Testis (tissue), 3 donors: Measurements from ENCODE around the gene MTFMT. TPM values are rescaled to one million over a fixed set of nuclear protein-coding genes. Genes with fewer than 3 reads are reported as not detected.

ENCODE experiments used
- DNase-seq: peaks from one replicate; pipeline ENCODE4 v3.0.0-alpha.2; 2019
- H3K27ac ChIP-seq, 2 donors: fragments of 200-600 bp; sonication (generic); one replicate each; pipeline ENCODE4 v1.5.1; 2019
- H3K27me3 ChIP-seq: fragments of 200-600 bp; sonication (generic); one replicate; pipeline ENCODE4 v1.5.1; 2019
- H3K36me3 ChIP-seq: fragments of 200-600 bp; sonication (generic); one replicate; pipeline ENCODE4 v1.5.1; 2017; ENCODE audit warnings: low read depth; ENCODE audit errors: missing control alignments
- H3K4me1 ChIP-seq: fragments of 200-600 bp; sonication (generic); one replicate; pipeline ENCODE4 v1.5.1; 2019
- H3K4me3 ChIP-seq, 2 donors: fragments of 200-600 bp; sonication (generic); one replicate each; pipeline ENCODE4 v1.5.1; 2017 to 2019
- H3K9me3 ChIP-seq: fragments of 200-600 bp; sonication (generic); one replicate; pipeline ENCODE4 v1.5.1; 2017
- POLR2A ChIP-seq: fragments of 450-650 bp; IDR thresholded peaks from one replicate; pipeline ENCODE4 v1.6.1; 2017; ENCODE audit warnings: antibody characterized with exemption, mild to moderate bottlenecking, moderate library complexity
- WGBS, 2 donors: methylation state at CpG; one replicate each; pipeline ENCODE4 v1.1.5; 2018; 5-methylcytosine and 5-hydroxymethylcytosine counted together
- intact Hi-C: fragments of 100-400 bp; cut with DNase I; formaldehyde crosslinking; loops from one replicate; pipeline ENCODE4 v1.15.1; 2023; ENCODE audit warnings: low total_unique reads
- polyA plus RNA-seq: library from polyadenylated mRNA; stranded (reverse); fragments of 350-450 nt; fragmentation: Illumina TruSeq; extraction: RNeasy Lipid Tissue Mini Kit (QIAGEN cat#74804); gene quantifications from one replicate; pipeline ENCODE4 v1.2.3, GENCODE V29; 2014; ENCODE audit warnings: low read depth, low replicate concordance; ENCODE audit not compliant: insufficient read depth
- total RNA-seq, 2 donors: library from RNA; depleted of rRNA; stranded (reverse); fragments of >200 nt; gene quantifications; one replicate each; pipeline ENCODE4 v1.2.3, GENCODE V29; 2016
- TF ChIP-seq, protein P1 (sequence below), 3 experiments: fragments of 450-650 bp in 2 of 3; fragments of 200-600 bp in 1 of 3; sonication (generic) in 1 of 3; IDR thresholded peaks; one replicate each; pipeline ENCODE4 v1.5.1; 2016 to 2019; ENCODE audit warnings: antibody characterized with exemption in 3 of 3, mild to moderate bottlenecking in 2 of 3, moderate library complexity in 1 of 3

MTFMT gene
- total and polyA plus RNA-seq, 3 donors from 2014 or later, result 12.1 to 34.4 (median 33.9) TPM

DNA sequence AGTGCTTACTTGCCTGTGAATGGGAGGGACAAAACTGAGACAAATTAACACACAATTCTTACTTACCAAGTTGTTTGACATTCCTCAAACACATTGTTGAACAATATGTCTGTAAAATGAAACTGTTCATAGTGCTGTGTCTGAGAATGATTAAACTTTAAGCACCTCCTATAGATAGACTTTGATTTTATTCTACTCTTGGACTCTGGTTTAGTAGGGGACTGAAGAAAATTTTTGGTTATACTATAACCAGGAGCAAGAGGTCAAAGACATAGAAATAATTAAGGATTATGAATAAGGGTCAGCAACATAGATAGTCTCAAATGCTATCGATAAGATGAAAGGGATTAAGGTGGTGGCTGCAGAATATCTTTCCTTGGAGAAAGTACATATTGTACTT, 7.9 kb upstream of the MTFMT start:
- H3K9me3 ChIP-seq, result no peaks in the 10 kb centered on the region
- no peaks in the 10 kb centered on the region for H3K36me3 ChIP-seq
- no peak overlapping the region for H3K4me3 ChIP-seq
- H3K27me3 ChIP-seq, result no peaks in the 10 kb centered on the region
- intact Hi-C loops, result loop anchor here (10.0 kb wide), 1 partner anchor 47 kb away; no protein-coding TSS in a partner anchor
- no peaks in the 10 kb centered on the region for H3K4me1 ChIP-seq
- DNase-seq, result no peak
- 66 to 68% methylated on average over 1 of the region's 1 CpG for WGBS, 2 donors
- H3K27ac ChIP-seq, result no peak overlapping the region
- TF ChIP-seq, protein P1, sequence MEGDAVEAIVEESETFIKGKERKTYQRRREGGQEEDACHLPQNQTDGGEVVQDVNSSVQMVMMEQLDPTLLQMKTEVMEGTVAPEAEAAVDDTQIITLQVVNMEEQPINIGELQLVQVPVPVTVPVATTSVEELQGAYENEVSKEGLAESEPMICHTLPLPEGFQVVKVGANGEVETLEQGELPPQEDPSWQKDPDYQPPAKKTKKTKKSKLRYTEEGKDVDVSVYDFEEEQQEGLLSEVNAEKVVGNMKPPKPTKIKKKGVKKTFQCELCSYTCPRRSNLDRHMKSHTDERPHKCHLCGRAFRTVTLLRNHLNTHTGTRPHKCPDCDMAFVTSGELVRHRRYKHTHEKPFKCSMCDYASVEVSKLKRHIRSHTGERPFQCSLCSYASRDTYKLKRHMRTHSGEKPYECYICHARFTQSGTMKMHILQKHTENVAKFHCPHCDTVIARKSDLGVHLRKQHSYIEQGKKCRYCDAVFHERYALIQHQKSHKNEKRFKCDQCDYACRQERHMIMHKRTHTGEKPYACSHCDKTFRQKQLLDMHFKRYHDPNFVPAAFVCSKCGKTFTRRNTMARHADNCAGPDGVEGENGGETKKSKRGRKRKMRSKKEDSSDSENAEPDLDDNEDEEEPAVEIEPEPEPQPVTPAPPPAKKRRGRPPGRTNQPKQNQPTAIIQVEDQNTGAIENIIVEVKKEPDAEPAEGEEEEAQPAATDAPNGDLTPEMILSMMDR (IDR thresholded peaks at IDR 0.05), result no peak
- TF ChIP-seq POLR2A, result no peak

- Histone ChIP-seq H3K27me3 (no peaks in the 10 kb centered on the region), H3K4me3 (no peak overlapping the region), H3K36me3 (no peaks in the 10 kb centered on the region), H3K9me3 (no peaks in the 10 kb centered on the region), H3K4me1 (no peaks in the 10 kb centered on the region), H3K27ac (no peak overlapping the region)
- 96% methylated on average over 11 of the region's 11 CpGs for WGBS, 2 donors
- intact Hi-C loops, result loop anchor here (10.0 kb wide), 1 partner anchor 50 kb away; no protein-coding TSS in a partner anchor
- no peak for DNase-seq
- TF ChIP-seq, protein P1 (IDR thresholded peaks at IDR 0.05), result no peak
- TF ChIP-seq POLR2A, result no peak
These were observed 5.3 kb upstream of the MTFMT start for GRCh38 chr15:65034719-65035118.

GRCh38 chr15:65033659-65034269, 4.3 kb upstream of the MTFMT start:
- 23 to 31% methylated on average over 4 of the region's 4 CpGs for WGBS, 2 donors
- Histone ChIP-seq H3K27me3 (no peaks in the 10 kb centered on the region), H3K9me3 (no peaks in the 10 kb centered on the region), H3K4me3 (no peak overlapping the region), H3K36me3 (no peaks in the 10 kb centered on the region), H3K4me1 (no peaks in the 10 kb centered on the region), H3K27ac (no peak overlapping the region)
- intact Hi-C loops, result loop anchor here (10.0 kb wide), 1 partner anchor 51 kb away; no protein-coding TSS in a partner anchor
- no peak for DNase-seq
- no peak for TF ChIP-seq POLR2A
- TF ChIP-seq, protein P1 (IDR thresholded peaks at IDR 0.05), result peak; percentile 22 to 33 (median 23)

DNA sequence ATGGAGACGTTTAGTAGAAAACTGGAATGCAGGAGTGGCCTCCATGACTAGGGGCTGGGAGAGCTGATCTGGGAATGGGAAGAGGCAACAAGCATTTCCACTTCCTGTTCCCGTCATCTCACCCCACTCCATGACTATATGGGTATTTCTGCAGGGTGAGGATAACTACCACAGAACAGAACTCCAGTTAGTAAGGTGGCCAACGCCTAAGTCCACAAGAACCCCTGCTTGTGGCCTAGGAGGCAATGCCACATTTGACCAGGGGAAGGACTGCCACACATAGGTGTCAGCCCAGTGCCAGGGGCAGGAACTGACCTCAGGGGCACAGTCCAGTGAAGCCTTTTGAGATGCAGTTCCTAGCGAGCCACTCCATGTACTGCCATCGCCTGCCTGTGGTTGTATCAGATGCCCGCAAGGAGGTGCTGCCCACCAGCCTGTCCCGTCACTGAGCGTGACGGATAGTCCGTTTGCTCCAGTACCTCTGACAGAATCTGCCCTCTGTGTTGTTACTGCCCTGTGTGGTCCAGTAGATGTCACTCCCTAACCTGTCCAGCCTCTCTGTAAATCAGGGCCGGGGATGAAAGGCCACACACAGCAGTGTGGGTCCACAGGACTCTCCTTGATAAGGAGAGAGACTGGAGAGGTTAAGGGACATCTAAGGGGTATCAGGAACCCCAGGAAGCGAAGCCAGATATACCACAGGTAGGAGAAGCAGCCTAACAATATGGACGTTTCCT, 3.5 kb upstream of the MTFMT start:
- H3K4me1 ChIP-seq, result peaks cover 4% of the 10 kb centered on the region
- H3K36me3 ChIP-seq, result no peaks in the 10 kb centered on the region
- no peak overlapping the region for H3K27ac ChIP-seq
- no peaks in the 10 kb centered on the region for H3K27me3 ChIP-seq
- intact Hi-C loops, result loop anchor here (10.0 kb wide), 1 partner anchor 52 kb away; no protein-coding TSS in a partner anchor
- no peaks in the 10 kb centered on the region for H3K9me3 ChIP-seq
- peak; percentile 75 for DNase-seq
- H3K4me3 ChIP-seq, result no peak overlapping the region
- 51 to 56% methylated on average over 11 to 13 of the region's 13 CpGs for WGBS, 2 donors
- TF ChIP-seq POLR2A, result no peak
- TF ChIP-seq, protein P1 (IDR thresholded peaks at IDR 0.05), result peak; percentile 42 to 63 (median 62)
